Measurements from ENCODE around the gene AEBP1.
"Not testable (repeated sequence)": the region's sequence is repeated elsewhere in the genome, so short reads cannot be mapped to it uniquely, and the experiment has no call there.

Gene AEBP1

DNA sequence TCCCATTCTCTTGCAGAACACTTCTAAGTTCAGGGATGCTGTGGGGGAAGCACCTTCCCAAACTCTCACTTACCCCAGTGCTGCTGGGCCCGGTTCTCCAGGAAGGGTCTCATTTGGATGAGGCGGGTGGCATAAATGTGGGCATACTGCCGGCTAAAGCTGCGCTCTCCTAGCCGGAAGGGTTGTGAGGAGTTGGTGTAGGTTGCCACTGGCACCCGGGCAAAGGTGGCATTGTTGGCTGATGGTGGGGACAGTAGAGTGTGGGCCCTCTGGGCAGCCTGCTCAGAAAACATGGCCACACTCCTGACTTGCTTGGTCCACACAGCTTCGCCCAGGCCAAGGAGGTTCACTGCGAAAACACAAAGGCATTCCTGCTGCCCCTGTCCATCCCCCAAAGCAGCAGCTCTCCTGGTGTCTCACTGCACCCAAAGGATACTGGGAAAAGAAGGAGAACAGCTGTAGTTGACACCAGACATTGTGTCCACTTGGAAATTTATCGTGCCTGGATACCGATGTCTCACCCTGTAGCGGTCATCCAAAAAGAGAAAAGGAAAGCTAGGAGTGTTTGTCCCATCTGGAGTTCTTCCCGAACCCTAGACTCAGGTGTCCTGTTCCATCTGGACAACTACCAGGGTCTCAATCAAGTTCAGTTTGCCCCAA, 17.7 kb downstream of the AEBP1 start:
- DNase-seq = no peak

DNA sequence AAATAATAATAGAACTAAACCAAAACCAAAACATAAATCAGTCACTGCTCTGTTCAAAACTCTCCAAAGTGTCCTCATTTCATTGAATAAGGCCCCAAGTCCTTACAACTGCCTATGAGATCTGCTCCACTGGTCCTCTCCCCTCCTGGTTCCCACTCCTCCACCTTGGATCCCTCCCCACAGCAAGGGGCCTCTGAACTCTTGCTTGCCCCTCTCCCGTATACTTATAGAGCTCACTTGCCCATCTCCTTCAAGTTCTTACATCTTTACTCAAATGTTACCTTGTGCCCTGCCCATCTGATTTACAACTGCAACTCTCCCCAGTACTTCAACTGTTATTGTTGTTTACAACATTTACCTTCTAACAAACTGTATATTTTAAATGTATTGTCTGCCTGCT, 18.4 kb downstream of the AEBP1 start:
- no peak for DNase-seq

DNA sequence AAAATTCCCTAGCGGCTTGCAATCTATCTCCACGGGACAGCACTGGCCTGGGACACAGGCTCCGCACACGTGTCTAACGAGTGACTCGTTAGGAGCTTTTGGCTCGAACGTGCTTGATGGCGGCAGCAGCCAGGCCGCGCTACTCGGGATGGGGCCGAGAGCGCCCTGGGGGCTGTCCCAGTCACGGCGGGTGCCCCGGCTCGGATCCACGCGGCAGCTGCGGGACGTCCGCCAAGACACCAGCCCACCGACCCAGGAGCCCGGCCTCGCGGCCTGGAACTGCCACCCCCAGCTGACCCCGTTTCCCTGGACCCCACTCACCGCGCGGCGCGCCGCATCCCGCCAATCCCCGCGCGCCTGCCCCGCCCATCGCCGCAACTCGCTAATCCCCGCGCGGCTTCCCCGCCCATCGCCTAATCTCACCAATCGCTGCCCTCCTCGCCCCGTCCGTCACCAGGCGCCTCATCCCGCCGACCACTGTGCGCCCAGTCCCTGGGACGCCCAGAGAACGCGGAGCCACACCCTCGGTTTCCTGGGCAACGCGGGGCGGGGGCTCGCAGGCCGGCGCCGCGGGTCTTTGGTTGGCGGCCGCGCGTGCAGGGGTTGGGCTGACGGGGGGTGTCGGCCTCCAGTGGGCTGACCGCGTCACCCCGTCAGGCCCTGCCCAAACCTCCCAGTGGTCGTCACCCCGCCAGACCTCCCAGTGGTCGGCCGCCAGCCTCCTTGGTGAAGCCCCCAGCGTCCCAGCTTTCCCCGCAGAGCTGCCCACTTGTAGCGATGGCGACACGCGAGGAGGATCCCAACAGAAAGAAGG, 19.3 kb downstream of the AEBP1 start, which contains the start of gene POLD2:
Gene POLD2 (minus strand): TSS at position 359 of the 814 bp plus-strand sequence. CDS start 1,495 bp downstream, outside the sequence.
- peak; percentile 99 for DNase-seq

DNA sequence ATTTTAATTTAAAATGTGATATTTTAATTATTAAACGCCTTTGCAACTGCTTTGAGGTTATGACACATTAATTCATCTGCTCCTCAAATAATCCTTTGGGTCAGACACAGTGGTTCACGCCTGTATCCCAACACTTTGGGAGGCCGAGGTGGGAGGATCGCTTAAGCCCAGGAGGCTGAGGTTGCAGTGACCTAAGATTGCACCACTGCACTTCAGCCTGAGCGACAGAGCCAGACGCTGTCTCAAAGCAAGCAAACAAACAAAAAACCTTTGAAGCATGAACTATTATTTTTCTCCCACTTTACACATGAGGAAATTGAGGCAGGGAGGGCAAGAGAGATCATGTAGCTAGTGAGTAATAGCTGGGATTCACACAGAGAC, 20.7 kb downstream of the AEBP1 start:
- DNase-seq = no peak

DNA sequence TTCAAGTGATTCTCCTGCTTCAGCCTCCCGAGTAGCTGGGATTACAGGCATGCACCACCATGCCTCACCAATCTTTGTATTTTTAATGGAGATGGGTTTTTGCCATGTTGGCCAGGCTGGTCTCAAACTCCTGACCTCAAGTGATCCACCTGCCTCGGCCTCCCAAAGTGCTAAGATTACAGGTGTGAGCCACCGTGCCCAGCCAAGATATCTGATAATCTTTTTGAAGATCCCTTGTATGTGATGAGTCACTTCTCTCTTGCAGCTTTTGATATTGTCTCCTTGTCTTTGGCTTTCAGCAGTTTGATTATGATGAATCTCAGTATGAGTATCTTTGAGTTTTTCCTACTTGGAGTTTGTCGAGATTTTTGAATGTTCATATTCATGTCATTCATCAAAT, 22.4 kb downstream of the AEBP1 start:
- not testable (repeated sequence) for DNase-seq

DNA sequence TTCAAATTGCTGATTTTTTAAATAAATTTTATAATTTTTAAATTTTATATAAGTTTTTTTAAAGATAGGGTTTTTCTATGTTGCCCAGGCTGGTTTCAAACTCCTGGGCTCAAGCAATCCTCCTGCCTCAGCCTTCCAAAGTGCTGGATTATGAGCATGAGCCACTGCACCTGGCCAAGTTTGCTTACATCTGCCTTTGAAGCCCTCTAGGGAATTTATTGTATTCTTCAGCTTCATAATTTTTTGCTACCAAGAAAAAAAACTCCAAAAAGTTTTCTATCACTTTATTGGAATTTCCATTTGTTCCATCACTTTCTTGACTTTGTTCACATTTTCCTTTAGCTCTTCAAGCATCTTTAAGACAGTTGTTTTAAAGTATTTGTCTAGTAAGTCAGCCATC, 23.0 kb downstream of the AEBP1 start:
- DNase-seq = no peak

DNA sequence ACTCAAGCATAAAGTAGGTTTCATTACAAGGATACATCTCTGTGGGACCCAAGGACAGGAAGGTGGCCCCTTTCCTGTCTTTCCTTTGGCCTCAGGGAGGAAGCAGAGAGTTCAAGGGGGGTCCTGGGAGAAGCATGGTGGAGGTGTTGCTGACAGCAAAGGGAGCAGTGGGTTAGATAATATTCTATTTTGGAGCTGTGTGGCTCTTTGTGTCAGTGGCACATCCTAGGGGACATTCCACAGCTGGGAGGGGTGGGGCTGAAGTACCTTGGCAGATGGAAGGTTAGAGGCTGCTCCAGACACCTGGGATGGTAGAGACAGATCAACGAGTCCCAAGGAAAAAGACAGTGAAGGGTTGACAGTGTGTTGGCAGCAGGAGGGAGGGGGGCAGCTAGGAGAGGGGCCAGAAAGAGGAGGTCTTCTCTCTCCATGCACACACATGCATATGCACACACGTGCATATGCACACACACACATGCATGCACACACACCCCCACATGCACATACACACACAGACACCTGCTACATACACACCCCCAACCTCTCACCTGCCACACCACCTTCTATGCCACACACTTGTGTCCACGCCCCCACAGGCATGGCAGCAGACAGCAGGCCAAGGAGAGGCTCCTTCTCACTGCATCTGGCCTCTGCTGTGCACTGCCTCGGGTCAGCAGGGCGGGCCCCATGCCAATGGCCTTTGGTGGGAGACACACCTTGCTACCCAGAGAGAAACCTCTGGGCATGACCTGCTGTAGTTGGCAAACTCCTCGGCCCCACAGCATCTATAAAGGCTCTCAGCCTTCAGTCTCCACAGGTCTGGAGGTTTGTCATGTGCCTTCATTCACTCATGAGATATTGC, 24.8 kb downstream of the AEBP1 start:
- no peak for DNase-seq

DNA sequence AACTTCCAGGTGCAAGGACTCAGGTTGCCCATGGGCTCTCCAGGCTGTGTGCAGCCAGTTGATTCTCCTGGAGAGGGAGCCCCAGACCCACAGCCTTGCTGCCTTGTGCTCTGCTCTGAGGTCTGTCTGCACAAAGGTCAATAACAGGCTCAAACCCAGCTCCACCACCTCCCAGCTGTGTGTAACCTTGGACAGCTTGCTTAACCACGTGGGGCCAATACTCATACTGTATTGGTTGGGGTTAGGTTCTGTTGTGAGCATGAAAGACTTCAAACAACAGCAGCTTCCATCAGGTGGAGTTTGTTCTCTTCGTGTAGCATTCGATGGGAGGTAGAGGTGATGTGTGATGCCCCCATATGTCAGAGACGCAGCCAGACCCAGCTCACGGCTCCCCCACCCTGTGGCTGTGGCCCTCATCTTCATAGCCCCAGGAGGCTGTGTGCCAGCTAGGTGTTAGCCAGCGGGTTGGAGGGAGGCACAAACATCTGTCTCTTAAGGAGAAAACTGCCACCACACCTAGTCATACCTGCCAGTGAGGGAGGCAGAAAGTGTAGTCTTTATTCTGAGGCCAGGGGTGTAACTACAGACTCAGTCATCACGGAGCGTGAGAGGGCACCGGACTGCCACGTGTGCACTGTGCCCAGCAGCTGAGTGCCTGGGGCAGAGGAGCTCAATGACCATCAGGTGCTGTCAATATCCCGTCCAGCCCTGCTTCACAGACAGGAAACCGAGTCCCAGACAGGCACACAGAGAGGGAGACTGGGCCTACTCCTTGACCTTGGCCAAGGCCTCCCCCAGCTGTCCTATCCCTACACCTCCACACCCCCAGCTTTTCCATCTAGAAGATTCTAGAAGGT, 27.3 kb downstream of the AEBP1 start:
- no peak for DNase-seq

DNA sequence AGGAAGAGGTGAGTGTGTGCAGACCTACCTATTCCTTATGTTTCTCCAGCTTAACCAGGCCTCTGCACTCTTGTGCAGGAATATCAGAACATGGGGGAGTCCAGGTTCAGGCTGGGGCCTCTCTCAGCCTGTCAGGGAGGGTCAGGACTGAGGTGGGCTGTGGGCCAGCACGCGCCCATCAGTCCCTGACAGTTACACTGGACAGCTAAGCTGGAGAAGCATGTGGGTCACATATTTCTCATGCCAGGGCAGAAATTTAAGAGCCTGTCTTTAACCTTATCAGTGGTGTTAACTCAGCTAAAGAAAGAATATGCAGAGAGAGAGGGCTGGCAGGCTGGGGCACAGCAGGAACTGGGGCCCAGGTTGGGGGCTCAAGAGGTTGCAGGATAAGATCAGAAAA, 27.9 kb downstream of the AEBP1 start:
- no peak for DNase-seq

DNA sequence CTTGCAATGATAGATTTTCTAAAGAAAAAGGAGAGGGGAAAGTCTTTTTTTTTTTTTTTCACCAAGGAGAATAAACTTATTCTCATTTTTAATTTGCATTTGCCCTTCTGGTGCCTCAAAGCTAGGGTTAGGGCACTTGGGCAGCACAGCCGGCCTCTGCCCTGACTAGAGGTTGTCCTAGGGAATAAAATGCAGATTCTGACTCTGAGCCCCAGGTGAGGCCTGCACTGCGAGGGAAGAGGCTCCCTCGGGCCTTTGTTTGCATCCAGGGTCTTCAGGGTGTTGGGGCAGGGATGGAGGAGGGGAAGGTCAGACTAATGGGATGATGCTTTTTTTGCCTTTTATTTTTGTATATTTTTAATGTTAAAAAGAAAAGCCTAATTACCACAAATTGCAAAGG, 29.1 kb downstream of the AEBP1 start:
- no peak for DNase-seq

DNA sequence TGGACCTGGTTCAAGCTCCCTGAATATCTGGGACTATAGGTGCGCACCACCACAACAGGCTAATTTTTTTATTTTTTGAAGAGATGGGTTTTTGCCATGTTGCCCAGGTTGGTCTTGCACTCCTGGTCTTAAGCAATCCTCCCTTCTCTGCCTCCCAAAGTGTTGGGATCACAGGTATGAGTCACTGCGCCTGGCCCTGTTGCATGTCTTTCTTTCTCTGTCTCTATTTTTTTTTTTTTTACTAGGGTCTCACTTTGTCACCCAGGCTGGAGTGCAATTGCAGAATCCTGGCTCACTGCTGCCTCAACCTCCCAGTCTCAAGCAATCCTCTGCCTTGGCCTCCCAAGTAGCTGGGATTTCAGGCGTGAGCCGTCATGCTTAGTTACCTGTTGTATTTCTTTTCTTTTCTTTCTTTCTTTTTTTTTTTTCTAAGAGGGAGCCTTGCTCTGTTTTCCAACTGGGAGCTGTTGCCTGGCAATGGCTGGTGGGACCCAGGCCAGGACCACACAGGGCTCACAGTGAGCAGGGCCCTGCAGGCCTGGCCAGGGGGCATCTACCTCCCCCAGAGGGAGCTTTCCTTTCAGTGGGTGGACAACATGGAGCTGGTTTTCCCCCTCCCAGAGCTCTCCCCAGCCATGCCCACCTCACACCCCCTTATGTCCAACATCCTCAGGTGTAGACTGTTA, 30.9 kb downstream of the AEBP1 start:
- DNase-seq = no peak

DNA sequence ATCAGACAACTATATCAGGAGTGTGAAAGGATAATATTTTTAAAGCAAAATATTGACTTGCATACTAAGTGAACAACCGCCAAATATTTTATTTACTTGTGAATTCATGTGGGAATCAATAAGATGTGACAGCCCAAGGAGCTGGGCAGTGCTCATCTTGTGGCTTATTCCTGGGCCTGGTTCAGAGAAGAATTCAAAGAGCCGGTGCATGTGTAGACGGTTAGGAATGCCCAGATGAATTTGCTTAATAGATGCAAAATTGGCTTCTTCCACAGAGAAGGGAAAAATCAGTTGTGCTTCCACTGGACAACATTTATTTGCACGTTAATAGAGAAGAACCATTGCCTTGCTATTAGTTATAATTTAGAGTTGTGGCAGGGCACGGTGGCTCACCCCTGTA, 32.6 kb downstream of the AEBP1 start:
- DNase-seq = no peak

DNA sequence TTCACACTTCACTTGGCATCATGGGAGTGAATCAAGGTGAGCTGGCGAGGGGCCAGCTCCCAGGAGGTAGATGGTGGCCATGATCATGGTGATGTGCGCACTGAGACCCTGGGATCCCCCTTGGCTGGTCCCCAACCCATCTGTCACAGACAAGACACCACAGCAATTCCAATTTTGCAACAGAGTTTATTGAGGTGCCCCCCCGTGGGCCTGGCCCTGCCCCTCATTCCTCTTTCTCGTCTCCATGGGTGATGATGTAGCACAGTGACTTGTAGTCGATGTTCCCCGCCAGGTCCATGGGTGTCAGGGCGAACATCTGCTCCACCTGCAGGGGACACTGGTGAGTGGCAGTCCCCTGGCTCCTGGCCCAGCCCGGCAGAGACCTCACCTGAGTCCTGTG, 34.6 kb downstream of the AEBP1 start:
- no peak for DNase-seq

DNA sequence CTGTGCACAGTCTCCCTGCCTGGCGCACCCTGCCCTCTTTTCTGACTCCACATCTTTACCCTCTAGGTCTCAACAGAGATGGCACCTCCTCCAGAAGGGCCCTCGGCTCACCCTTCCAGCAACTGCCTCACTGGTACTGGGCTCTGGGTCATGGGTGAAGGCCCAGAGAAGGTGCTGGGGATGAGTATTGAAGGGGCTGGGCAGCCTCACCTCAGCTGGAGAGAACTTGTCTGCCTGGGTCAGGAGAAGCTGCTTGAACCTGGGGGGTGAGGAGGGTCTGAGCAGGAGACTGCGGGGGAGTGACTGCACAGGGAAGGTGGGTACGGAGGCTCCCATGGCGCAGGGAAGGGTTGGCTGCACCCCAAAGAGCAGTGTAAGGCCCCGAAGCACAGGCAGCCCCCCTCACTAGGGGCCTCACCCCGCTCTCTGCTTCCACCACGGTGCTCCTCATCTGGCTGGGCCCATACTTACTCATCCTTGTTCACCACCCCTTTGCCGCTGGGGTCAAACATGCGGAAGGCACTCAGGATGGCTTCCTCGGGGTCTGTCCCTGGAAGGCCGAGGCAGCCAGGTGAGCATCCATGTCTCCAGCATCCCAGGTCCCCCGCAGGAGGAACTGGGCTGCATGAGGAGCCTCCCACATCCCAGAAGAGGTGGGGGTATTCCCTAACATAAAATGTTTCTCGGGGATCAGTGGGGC, 35.3 kb downstream of the AEBP1 start:
- DNase-seq = no peak

DNA sequence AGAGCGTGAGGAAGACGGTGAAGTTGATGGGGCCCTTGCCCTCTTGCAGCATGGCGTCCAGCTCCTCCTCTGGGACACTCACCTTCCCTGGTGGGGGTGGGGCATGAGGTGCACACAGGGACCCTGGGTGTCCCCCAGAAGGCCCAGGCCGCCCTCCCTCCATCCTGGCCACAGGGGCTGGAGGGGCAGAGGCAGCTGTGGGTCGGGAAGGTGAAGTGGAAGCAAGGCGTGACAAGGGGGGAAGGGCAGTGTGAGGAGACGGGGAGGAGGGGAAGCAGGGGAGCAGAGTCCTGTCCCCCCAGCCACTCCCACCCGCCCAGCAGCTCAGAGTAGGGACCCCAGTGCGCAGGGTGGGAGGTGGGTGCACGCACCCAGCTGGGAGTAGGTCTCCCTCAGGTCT, 36.2 kb downstream of the AEBP1 start:
- DNase-seq = no peak

DNA sequence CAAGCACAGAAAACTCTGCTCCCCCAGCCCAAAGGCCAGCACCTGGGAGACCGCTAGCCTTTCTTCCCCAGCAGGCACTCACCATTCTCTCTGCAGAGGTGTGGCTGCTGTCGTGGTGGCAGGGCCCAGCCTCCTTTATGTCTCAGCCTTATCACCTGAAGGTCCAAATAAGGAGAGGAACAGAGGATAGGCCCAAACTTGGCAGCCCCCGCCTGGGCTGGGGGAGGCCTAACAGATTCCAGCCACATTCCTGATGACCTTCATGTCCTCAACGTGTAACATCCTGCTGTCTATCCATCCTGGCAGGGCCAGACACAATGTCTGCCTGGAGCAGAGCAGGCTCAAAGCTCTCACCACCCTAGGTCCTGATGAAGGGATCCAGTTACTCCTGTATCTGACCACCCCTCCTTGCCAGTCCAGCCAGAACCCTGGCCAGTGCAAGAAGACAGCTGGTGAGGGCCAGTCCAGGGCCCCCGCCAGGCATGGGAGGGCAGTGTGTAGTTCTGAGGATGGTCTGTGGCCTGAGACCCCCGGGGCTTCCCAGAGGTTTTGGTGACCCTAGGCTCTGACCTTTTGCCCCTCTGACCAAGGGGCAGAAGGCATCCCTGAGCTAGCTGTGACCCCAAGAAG, 37.2 kb downstream of the AEBP1 start, which contains the start of gene MYL7:
Gene MYL7 (minus strand): TSS at position 112 of the 630 bp plus-strand sequence. CDS start 27 bp downstream, at position 85.
- no peak for DNase-seq

DNA sequence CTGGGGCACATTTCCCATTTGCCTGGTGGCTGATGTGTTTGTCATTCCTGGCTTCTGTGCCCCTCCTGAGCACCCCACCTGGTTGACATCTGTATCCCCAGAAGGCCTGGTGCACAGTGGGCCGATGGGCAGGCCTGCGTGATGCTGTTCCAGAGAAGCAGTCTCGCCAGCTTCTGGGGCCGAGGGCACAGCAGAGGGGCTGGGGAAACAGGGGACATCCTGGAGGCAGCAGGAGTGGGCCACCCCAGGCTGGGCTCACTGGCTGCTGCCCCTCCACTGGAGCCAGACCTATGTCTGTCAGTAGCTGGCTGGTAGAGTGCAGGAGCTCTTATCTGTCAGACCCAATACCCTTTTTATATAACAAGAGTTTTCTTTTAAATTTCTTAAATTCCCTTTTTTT, 37.9 kb downstream of the AEBP1 start:
- DNase-seq = no peak

DNA sequence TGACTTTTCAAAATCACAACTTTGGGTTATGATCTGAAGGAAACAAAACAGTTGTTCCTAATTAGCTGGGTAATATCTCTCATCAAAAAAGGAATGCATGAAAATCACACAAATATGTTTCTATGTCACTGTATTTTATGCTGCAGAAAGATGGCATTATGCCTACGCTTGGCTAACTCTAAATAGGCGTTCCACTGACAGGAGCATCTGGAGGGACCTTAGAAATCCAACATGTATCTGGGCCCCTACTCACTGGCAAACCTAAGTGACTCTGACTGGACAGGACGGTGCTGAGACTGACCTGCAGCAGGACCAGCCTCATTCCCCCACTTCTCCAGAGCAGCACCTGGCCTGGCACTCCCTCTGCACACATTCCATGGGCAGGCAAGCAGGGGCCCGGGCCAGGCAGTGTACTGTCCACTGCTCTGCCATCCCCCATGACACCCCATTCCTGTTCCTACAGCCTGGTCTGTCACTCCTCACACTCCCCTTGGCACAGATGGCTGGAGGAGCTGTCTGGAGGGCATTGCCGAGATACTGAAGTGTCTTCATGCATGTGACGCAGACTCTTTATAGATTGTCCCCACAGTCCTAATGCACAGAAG, 39.6 kb downstream of the AEBP1 start:
- DNase-seq = no peak

DNA sequence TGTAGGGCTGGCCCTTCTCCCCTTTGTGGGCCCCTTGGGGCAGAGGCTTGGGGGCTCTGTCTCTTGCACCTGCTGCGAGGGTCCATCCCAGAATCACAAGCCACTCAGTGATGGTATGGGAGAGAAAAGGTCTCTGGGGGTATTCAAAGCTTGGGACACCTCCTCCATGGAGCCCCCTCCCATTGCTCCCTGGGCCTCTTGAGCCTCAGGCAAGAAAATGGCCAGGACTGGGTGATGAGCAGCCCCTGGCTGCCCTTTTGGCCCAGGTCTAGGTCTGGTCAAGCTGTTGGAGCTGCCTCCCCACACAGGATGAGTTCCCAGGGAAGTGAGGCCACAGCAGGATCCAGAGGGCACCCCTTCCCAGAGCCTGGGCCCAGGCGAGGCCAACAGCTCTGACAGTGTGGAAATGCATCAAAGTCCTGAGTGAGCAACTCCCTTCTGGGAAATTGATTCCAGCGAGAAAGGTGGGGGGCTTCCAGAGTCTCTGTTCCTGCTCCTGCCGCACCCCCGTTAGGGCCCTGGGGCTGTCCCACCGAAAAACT, 40.4 kb downstream of the AEBP1 start:
- no peak for DNase-seq

DNA sequence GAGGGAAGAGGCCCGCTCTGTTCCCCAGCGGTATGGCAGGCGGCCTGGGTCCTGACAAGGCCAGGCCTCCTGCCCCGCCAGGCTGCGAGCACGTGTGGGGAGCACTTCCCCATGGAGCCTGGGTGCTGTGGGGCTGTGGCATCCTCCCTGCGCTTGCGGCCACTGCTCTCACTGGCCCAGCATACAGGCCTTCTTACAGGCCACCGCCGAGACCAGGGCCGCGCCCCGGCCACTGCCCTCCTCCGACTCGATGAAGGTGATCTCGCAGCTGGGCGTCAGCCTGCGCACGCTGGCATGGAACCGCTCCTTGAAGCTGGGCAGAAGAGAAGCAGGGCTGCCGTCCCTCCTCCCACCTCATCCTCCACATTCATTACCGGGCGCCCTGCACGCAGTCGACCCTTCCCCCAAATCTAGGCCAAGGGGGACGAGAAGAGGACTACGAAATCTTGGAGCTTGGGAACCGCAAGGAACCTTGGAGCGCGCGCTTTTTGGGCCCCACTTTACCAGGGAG, 40.9 kb downstream of the AEBP1 start:
- no peak for DNase-seq

Measured in activated T-cell treated with anti-CD3 and anti-CD28 coated beads, Interleukin-2, amount 50 U/mL, for 48 hours (primary cell).